Kidney epithelial cell (primary cell): Measurements from ENCODE around the gene TNFRSF1B. TPM values are rescaled to one million over a fixed set of nuclear protein-coding genes. Genes with fewer than 3 reads are reported as not detected.

Experiments used
- DNase-seq: peaks from one replicate; pipeline ENCODE4 v3.0.0-alpha.2; 2010; ENCODE audit warnings: low read depth
- H3K27me3 ChIP-seq: 2 replicates; pipeline ENCODE4 v1.6.0; 2011; ENCODE audit warnings: low read length; ENCODE audit not compliant: control insufficient read depth, insufficient read depth
- H3K36me3 ChIP-seq: 2 replicates; pipeline ENCODE4 v1.5.1; 2011; ENCODE audit warnings: low read length; ENCODE audit not compliant: control insufficient read depth, insufficient read depth
- H3K4me3 ChIP-seq: 2 replicates; pipeline ENCODE4 v1.5.1; 2011; ENCODE audit warnings: low read depth, mild to moderate bottlenecking, control low read depth, low read length
- CTCF ChIP-seq: IDR thresholded peaks from 2 replicates; pipeline ENCODE4 v1.5.1; 2011; ENCODE audit warnings: mild to moderate bottlenecking, moderate library complexity, low read length, control low read depth, inconsistent platforms; ENCODE audit not compliant: insufficient read depth, poor library complexity, severe bottlenecking
- total RNA-seq: library from RNA; depleted of rRNA; stranded (reverse); fragments of >200 nt; gene quantifications from 2 replicates; pipeline ENCODE4 v1.2.3, GENCODE V29; 2015

Gene TNFRSF1B
- total RNA-seq, 1 donor from 2014 or later, result 0.21 TPM

- no peaks in the 10 kb centered on the region for H3K36me3 ChIP-seq
- TF ChIP-seq CTCF, result no peak
- DNase-seq, result no peak
- no peaks in the 10 kb centered on the region for H3K27me3 ChIP-seq
- H3K4me3 ChIP-seq, result peak overlapping the region; percentile 94
Measured at GRCh38 chr1:12230549-12231275, 63.9 kb downstream of the TNFRSF1B start.

- no peak for TF ChIP-seq CTCF
- DNase-seq, result no peak
- Histone ChIP-seq H3K36me3 (no peaks in the 10 kb centered on the region), H3K27me3 (no peaks in the 10 kb centered on the region), H3K4me3 (peak overlapping the region; percentile 94)
Measured at GRCh38 chr1:12231276-12231595, 64.4 kb downstream of the TNFRSF1B start.

GRCh38 chr1:12232221-12232620 lies 65.4 kb downstream of the TNFRSF1B start:
- no peak for DNase-seq
- Histone ChIP-seq H3K27me3 (no peaks in the 10 kb centered on the region), H3K4me3 (no peak overlapping the region), H3K36me3 (no peaks in the 10 kb centered on the region)
- TF ChIP-seq CTCF, result no peak

GRCh38 chr1:12244078-12244477 lies 77.3 kb downstream of the TNFRSF1B start:
- no peak for DNase-seq
- Histone ChIP-seq H3K36me3 (peaks cover 3% of the 10 kb centered on the region), H3K27me3 (no peaks in the 10 kb centered on the region), H3K4me3 (no peak overlapping the region)
- no peak for TF ChIP-seq CTCF

GRCh38 chr1:12244585-12244984 lies 77.8 kb downstream of the TNFRSF1B start:
- DNase-seq, result no peak
- peaks cover 3% of the 10 kb centered on the region for H3K36me3 ChIP-seq

More at GRCh38 chr1:12244585-12244984, 77.8 kb downstream of the TNFRSF1B start:
- H3K4me3 ChIP-seq, result no peak overlapping the region
- no peak for TF ChIP-seq CTCF
- no peaks in the 10 kb centered on the region for H3K27me3 ChIP-seq
